HL-60 (cell line): Measurements from ENCODE around the gene KHDRBS1.
A peak's percentile ranks its signal among the peaks of the same experiment; 100 is the strongest.

Source experiments
- POLR2AphosphoS5 ChIP-seq: IDR thresholded peaks from 2 replicates; pipeline ENCODE4 v1.6.1; 2012; ENCODE audit warnings: low read depth
- TF ChIP-seq, protein P1 (sequence below): IDR thresholded peaks from one replicate; pipeline ENCODE4 v1.5.1; 2011; ENCODE audit warnings: low read length, control low read depth, inconsistent platforms; ENCODE audit not compliant: insufficient read depth

DNA sequence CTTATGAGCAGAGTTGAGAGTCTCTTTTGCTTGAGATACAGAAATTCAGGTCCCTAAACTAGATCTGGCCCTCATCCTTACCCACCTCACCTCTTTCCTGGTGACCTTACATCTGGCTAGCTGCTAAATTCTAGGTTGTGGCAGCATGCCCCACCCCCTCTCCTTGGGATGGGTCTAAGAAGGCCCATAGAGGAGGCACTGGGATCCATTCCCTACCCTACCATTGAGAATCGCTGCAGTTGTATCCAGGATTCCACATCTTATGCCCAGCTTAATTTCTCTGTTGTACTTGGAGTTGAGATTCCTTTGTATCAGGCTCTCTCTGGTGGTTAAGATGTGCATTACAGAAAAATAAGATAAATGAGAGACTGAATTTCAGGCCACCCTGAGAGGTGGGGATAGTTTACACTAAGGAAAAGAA is 49.6 kb downstream of the KHDRBS1 start:
- TF ChIP-seq POLR2AphosphoS5: peak; percentile 44; the same call in 1 of the 2 replicates
- TF ChIP-seq, protein P1, sequence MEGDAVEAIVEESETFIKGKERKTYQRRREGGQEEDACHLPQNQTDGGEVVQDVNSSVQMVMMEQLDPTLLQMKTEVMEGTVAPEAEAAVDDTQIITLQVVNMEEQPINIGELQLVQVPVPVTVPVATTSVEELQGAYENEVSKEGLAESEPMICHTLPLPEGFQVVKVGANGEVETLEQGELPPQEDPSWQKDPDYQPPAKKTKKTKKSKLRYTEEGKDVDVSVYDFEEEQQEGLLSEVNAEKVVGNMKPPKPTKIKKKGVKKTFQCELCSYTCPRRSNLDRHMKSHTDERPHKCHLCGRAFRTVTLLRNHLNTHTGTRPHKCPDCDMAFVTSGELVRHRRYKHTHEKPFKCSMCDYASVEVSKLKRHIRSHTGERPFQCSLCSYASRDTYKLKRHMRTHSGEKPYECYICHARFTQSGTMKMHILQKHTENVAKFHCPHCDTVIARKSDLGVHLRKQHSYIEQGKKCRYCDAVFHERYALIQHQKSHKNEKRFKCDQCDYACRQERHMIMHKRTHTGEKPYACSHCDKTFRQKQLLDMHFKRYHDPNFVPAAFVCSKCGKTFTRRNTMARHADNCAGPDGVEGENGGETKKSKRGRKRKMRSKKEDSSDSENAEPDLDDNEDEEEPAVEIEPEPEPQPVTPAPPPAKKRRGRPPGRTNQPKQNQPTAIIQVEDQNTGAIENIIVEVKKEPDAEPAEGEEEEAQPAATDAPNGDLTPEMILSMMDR: peak; percentile 13
